D721Med (cell line): ENCODE measurements around the gene BLNK.

Experiments used
- DNase-seq: peaks from one replicate; pipeline ENCODE4 v3.0.0; 2011; ENCODE audit warnings: low spot score; ENCODE audit not compliant: insufficient read length
- FAIRE-seq: peaks from 2 replicates; lab custom pipeline; 2011; peaks lifted over from hg19 to GRCh38; lab: Jason Lieb, UNC
- CTCF ChIP-seq: IDR thresholded peaks from 2 replicates; pipeline ENCODE4 v1.5.1; 2012; ENCODE audit warnings: mild to moderate bottlenecking, control low read depth; ENCODE audit not compliant: insufficient read depth; ENCODE audit errors: missing control alignments

Gene BLNK

DNA sequence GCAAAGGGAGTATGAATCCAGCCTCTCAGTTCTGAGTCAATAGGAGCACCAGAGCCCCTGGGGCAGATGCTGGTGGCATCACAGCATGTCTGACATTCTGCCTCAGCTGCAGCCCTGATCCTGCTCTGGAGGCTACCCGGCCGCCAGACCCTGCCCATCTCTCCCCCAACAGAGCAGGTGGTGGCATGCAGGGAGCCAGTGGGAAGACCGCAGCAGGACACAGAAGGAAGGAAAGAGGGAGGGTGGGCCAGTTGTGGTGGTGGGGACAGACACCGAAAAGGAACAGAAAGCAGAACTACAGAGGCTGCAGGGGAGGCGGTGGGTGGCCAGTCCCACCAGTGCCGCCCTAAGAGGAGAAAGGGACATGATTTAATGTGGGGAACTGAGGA lies 35.3 kb downstream of the BLNK start:
- FAIRE-seq (no peak), DNase-seq (no peak)

GRCh38 chr10:96235326-96236089 lies 35.9 kb downstream of the BLNK start:
- TF ChIP-seq CTCF: no peak
- FAIRE-seq (no peak), DNase-seq (no peak)

More for the DNA sequence above, 35.3 kb downstream of the BLNK start:
- no peak for TF ChIP-seq CTCF

DNA sequence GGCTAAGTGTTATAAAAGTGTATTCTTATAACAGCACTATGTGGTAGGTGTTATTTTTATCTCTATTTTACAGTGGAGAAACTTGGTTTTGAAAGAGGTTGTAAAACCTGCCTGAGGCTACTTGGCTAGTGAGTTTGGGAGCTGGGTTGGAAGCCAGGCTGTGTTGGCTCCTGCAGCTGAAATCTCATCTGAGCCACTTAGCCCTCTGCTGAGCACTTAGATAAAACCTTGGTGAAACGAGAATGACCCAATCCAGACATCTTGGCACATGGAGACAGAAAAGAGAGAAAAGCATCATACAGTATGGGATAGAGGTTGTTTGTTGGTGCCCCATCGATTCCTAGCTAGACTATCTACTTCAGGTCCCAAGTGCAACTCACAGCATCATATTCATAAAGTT lies 37.4 kb downstream of the BLNK start:
- no peak for TF ChIP-seq CTCF
- DNase-seq: no peak
- FAIRE-seq: no peak

GRCh38 chr10:96230527-96230926 lies 40.8 kb downstream of the BLNK start:
- FAIRE-seq (no peak), DNase-seq (no peak)
- no peak for TF ChIP-seq CTCF

GRCh38 chr10:96229568-96230030 lies 41.8 kb downstream of the BLNK start:
- FAIRE-seq (no peak), DNase-seq (no peak)
- peak; percentile 73 for TF ChIP-seq CTCF

GRCh38 chr10:96228408-96228994 lies 42.9 kb downstream of the BLNK start:
- no peak for DNase-seq
- no peak for TF ChIP-seq CTCF
- FAIRE-seq: no peak

- FAIRE-seq (no peak), DNase-seq (no peak)
- TF ChIP-seq CTCF: no peak
Measured at GRCh38 chr10:96227206-96227605, 44.2 kb downstream of the BLNK start.
